ENCODE results near the gene SH3PXD2A.

- TF ChIP-seq CTCF (IDR thresholded peaks at IDR 0.05 in 2 of 3, conservative IDR thresholded peaks at IDR 0.05 in 1 of 3; ENCODE audit: control insufficient read depth in 2 of 3, extremely low read depth in 1 of 3, insufficient read depth in 1 of 3, low read depth in 3 of 3, low read length in 3 of 3) (no peak), POLR2A (IDR thresholded peaks at IDR 0.05; ENCODE audit: low read depth, low read length) (no peak), E2F4 (IDR thresholded peaks at IDR 0.05; ENCODE audit: low read depth, low read length) (no peak), SMC3 (IDR thresholded peaks at IDR 0.05; ENCODE audit: borderline replicate concordance, low read length) (no peak)
Observed at GRCh38 chr10:103681617-103682399, 173.6 kb downstream of the SH3PXD2A start.

Measured in GM12878 (cell line).